ENCODE data around the gene CDC40. TPM values are rescaled to one million over a fixed set of nuclear protein-coding genes. Genes with fewer than 3 reads are reported as not detected.

Gene CDC40
- total and polyA plus RNA-seq, 11 donors = 5.8 to 23.5 (median 13.8) TPM

DNA sequence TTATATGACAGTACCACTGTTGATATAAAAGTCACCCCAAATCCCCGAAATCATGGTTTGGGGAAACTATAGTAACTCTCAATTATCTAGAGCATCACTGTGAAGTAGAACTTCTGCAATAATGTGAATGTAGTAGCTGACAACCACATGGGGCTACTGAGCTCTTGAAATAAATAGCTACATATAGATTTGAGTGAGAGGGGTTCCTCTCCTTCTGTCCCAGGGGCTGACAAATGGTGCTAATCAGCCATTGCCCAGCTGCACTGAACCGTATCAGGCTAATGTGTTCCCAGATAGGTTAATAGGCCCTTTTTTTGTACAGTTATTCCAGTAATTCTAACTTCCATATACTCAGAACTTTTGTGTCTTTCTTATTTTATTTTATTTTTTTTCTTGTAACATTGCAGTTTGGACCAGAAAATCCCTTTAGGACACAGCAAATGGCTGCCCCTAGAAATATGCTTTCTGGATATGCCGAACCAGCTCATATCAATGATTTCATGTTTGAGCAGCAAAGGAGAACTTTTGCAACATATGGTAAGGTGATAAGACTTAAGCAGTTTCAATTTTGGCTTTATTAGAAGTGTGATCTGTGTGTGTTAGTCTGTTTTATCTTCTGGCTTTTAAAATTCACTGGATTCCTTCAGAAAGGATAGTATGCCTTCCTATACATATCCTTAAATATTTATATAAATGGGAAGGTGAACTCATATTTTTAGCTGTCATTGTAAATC is 21.1 kb downstream of the CDC40 start:
- no peak overlapping the region for H3K4me3 ChIP-seq
- peaks cover 0 to 2% (median 0%) of the 10 kb centered on the region in 12 donors for H3K4me1 ChIP-seq
- no peak overlapping the region for H3K27ac ChIP-seq
- no peak for TF ChIP-seq POLR2A (IDR thresholded peaks at IDR 0.05)
- TF ChIP-seq, protein P1, sequence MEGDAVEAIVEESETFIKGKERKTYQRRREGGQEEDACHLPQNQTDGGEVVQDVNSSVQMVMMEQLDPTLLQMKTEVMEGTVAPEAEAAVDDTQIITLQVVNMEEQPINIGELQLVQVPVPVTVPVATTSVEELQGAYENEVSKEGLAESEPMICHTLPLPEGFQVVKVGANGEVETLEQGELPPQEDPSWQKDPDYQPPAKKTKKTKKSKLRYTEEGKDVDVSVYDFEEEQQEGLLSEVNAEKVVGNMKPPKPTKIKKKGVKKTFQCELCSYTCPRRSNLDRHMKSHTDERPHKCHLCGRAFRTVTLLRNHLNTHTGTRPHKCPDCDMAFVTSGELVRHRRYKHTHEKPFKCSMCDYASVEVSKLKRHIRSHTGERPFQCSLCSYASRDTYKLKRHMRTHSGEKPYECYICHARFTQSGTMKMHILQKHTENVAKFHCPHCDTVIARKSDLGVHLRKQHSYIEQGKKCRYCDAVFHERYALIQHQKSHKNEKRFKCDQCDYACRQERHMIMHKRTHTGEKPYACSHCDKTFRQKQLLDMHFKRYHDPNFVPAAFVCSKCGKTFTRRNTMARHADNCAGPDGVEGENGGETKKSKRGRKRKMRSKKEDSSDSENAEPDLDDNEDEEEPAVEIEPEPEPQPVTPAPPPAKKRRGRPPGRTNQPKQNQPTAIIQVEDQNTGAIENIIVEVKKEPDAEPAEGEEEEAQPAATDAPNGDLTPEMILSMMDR (IDR thresholded peaks at IDR 0.05) = no peak
- no peaks in the 10 kb centered on the region for H3K27me3 ChIP-seq
- no peak for DNase-seq
- no peak for ATAC-seq
- intact Hi-C loops (cut with DNase I) = no loop called here
- WGBS, 4 donors = 89 to 92% (median 90%) methylated on average over 3 of the region's 3 CpGs
- H3K9me3 ChIP-seq = no peaks in the 10 kb centered on the region
- H3K36me3 ChIP-seq = peaks cover 0 to 10% (median 0%) of the 10 kb centered on the region in 9 donors

DNA sequence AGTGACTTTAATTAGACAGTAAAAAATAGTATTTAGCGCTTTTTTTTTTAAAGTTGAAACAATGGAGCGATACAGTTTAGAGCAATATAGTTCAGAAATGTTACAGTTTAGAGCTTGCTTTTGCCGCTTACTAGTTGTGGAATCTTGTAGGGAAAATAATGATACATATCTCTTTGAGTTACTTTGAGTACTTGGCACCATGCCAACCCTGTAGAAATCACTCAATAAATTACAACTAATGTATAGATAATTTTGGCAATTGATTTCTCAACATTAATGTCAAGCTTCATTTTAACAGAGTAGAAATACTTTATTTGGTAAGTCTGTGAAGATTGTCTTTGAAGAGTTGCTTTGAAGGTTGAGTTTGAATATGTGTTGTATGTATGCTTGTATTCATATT is 27.4 kb downstream of the CDC40 start:
- no peak for ATAC-seq
- Histone ChIP-seq H3K36me3 (peaks cover 0 to 61% (median 51%) of the 10 kb centered on the region in 9 donors), H3K27me3 (no peaks in the 10 kb centered on the region), H3K9me3 (no peaks in the 10 kb centered on the region), H3K4me1 (no peaks in the 10 kb centered on the region), H3K4me3 (no peak overlapping the region), H3K27ac (no peak overlapping the region)
- TF ChIP-seq, protein P1 (IDR thresholded peaks at IDR 0.05) = no peak
- no peak for TF ChIP-seq POLR2A (IDR thresholded peaks at IDR 0.05)
- 96 to 100% (median 97%) methylated on average over 3 of the region's 3 CpGs for WGBS, 4 donors
- intact Hi-C loops (cut with DNase I) = no loop called here
- no peak for DNase-seq

DNA sequence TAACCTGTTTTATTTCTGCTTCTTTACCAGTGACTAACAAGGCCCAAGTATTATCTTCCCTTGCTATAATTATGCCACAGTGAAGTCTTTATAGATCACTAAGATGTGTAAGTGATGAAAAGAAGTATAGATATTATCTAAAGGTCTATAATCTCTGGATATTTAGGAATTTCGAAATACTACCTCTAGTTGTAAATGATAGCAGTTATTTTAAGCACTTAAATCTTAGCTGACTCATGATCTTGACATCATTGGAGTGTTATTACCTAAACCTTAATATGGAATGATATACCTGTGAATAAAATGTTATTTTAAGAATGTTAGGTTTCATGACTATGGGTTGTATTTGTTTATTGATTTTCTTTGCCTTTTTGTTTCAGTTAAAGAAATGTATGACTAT is 31.5 kb downstream of the CDC40 start:
- H3K36me3 ChIP-seq = peaks cover 0 to 96% (median 92%) of the 10 kb centered on the region in 9 donors
- H3K27me3 ChIP-seq = no peaks in the 10 kb centered on the region
- TF ChIP-seq POLR2A (IDR thresholded peaks at IDR 0.05) = no peak
- TF ChIP-seq, protein P1 (IDR thresholded peaks at IDR 0.05) = no peak
- H3K4me1 ChIP-seq = no peaks in the 10 kb centered on the region
- WGBS, 4 donors = 96 to 99% (median 96%) methylated on average over 1 of the region's 1 CpG
- H3K4me3 ChIP-seq = no peak overlapping the region
- DNase-seq (no peak), ATAC-seq (no peak)
- no peak overlapping the region for H3K27ac ChIP-seq
- H3K9me3 ChIP-seq = no peaks in the 10 kb centered on the region
- intact Hi-C loops (cut with DNase I) = no loop called here

DNA sequence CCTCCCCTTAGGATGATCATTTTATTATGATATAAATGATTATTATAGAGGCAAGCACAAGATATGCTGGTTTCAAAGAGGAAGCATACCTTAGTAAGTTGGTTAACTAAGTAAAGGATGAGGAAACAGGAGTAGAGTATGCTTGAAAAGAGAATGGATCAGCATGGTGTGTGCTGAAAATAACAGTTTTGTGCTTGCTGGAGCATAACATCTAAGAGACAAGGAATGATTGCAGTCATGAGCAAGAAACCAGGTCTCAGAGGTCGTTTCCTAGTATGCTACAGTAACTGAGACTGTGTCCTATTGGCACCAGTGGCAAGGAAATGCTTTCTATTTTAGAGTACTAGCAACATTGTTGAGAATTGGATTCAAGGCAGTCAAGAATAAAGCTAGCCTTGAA is 34.1 kb downstream of the CDC40 start:
- ATAC-seq = no peak
- Histone ChIP-seq H3K9me3 (no peaks in the 10 kb centered on the region), H3K27ac (no peak overlapping the region), H3K4me3 (no peak overlapping the region), H3K4me1 (no peaks in the 10 kb centered on the region), H3K36me3 (peaks cover 0 to 100% (median 98%) of the 10 kb centered on the region in 9 donors), H3K27me3 (no peaks in the 10 kb centered on the region)
- TF ChIP-seq POLR2A (IDR thresholded peaks at IDR 0.05) = no peak
- TF ChIP-seq, protein P1 (IDR thresholded peaks at IDR 0.05) = no peak
- no peak for DNase-seq
- WGBS, 4 donors = 36 to 66% (median 38%) methylated on average over 1 of the region's 1 CpG
- intact Hi-C loops (cut with DNase I) = no loop called here

Data from heart left ventricle (tissue), 16 donors.